ENCODE results near the gene CALCOCO2. TPM values are rescaled to one million over a fixed set of nuclear protein-coding genes. Genes with fewer than 3 reads are reported as not detected.

The CALCOCO2 gene
- total RNA-seq, 1 experiment from 2014 or later = 23.1 TPM

DNA sequence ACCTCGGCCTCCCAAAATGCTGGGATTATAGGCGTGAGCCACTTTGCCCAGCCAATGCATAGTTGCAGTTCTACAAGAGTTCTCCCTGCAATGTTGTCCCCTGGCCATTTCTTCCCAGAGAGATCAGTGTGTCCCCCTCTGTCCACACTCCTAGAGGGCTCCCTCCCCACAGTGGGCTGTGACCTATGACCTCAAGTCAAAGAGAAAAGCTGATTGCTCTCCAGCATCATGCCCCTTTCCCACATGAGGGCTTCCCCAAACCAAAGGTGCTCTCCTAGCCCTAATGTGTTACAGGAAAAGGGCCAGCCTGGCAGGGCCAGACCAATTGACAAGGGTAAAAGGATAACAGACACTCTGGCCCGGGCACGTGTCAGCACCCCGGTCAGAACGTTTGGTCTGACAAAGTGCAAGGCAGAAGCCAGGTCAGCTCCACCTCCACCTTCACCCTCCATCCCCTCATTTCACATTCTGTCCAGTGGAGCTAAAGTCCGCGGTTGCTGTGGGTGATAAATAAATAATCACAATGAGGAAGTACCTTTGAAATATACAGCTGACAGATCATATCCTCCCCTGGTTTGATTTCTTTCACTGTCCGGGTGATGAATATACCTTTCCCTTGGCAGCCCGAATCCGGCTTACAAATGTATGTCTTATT is 31.6 kb upstream of the CALCOCO2 start:
- Histone ChIP-seq H3K27me3 (ENCODE audit: insufficient read depth, low read length) (no peaks in the 10 kb centered on the region), H4K8ac (replicated peaks; ENCODE audit: insufficient read length, low read depth, low read length) (no peak overlapping the region)

More for the DNA sequence above, 31.6 kb upstream of the CALCOCO2 start:
- no peaks in the 10 kb centered on the region for H3K4me1 Mint-ChIP-seq
- Histone ChIP-seq H2BK15ac (ENCODE audit: low read depth, low read length) (no peak overlapping the region), H3K79me2 (ENCODE audit: insufficient read depth, low read length) (no peaks in the 10 kb centered on the region), H2AFZ (ENCODE audit: low read length) (no peak overlapping the region), H3K23ac (ENCODE audit: insufficient read length, low read depth, low read length) (no peak overlapping the region), H3T11ph (ENCODE audit: low read length) (no peak overlapping the region), H3K14ac (ENCODE audit: insufficient read depth, low read length) (no peak overlapping the region), H3K9ac (ENCODE audit: extremely low read depth, insufficient read length, low read length) (no peak overlapping the region), H4K91ac (ENCODE audit: insufficient read length, low read depth, low read length) (no peak overlapping the region), H3K9me3 (ENCODE audit: control insufficient read depth, low read depth, low read length) (no peaks in the 10 kb centered on the region), H3K4me2 (ENCODE audit: insufficient read depth, insufficient read length, low read length) (no peak overlapping the region), H2BK120ac (ENCODE audit: low read depth, low read length, poor library complexity, severe bottlenecking) (no peak overlapping the region), H4K5ac (ENCODE audit: insufficient read length, low read depth, low read length) (no peak overlapping the region), H3K79me1 (ENCODE audit: insufficient read depth, low read depth, low read length, poor library complexity, severe bottlenecking) (no peaks in the 10 kb centered on the region), H2BK5ac (ENCODE audit: insufficient read length, low read length) (no peak overlapping the region), H2BK20ac (ENCODE audit: low read depth, low read length, poor library complexity, severe bottlenecking) (no peak overlapping the region), H2BK12ac (ENCODE audit: insufficient read length, low read depth, low read length) (no peak overlapping the region), H3K4me1 (ENCODE audit: insufficient read depth, low read length) (no peaks in the 10 kb centered on the region), H2AK5ac (ENCODE audit: insufficient read length, low read length) (no peak overlapping the region), H4K20me1 (ENCODE audit: control insufficient read depth, insufficient read depth, insufficient read length) (peaks cover 2% of the 10 kb centered on the region), H3K4ac (ENCODE audit: low read depth, low read length) (no peak overlapping the region), H3K18ac (ENCODE audit: insufficient read length, low read depth, low read length) (no peak overlapping the region), H3K56ac (ENCODE audit: insufficient read length, low read depth, low read length) (no peak overlapping the region), H3K23me2 (ENCODE audit: insufficient read length, low read depth, low read length, poor library complexity, severe bottlenecking) (no peaks in the 10 kb centered on the region), H3K27ac (ENCODE audit: insufficient read length, low read depth, low read length) (no peak overlapping the region)
- H3K9me3 Mint-ChIP-seq = no peaks in the 10 kb centered on the region
- peaks cover 41% of the 10 kb centered on the region for H3K27me3 Mint-ChIP-seq (ENCODE audit: low read depth)
- H3K36me3 Mint-ChIP-seq (ENCODE audit: insufficient read depth in 1 of 3, low read depth in 3 of 3) = peaks cover 0 to 11% (median 0%) of the 10 kb centered on the region in 3 experiments; a peak in 3 of 7 replicates
- H3K4me3 Mint-ChIP-seq = no peak overlapping the region
- no peak for DNase-seq
- WGBS (ENCODE audit: extremely low coverage, insufficient read length, low lambda C conversion rate) = no CpG with 5 or more reads among the region's 11 CpGs
- no peak overlapping the region for H3K27ac Mint-ChIP-seq
- TF ChIP-seq, protein P1, sequence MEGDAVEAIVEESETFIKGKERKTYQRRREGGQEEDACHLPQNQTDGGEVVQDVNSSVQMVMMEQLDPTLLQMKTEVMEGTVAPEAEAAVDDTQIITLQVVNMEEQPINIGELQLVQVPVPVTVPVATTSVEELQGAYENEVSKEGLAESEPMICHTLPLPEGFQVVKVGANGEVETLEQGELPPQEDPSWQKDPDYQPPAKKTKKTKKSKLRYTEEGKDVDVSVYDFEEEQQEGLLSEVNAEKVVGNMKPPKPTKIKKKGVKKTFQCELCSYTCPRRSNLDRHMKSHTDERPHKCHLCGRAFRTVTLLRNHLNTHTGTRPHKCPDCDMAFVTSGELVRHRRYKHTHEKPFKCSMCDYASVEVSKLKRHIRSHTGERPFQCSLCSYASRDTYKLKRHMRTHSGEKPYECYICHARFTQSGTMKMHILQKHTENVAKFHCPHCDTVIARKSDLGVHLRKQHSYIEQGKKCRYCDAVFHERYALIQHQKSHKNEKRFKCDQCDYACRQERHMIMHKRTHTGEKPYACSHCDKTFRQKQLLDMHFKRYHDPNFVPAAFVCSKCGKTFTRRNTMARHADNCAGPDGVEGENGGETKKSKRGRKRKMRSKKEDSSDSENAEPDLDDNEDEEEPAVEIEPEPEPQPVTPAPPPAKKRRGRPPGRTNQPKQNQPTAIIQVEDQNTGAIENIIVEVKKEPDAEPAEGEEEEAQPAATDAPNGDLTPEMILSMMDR (conservative IDR thresholded peaks at IDR 0.05) = no peak
